Esophagus muscularis mucosa (tissue), 4 donors: ENCODE measurements around the gene YBX1. TPM values are rescaled to one million over a fixed set of nuclear protein-coding genes. Genes with fewer than 3 reads are reported as not detected.
A peak's percentile ranks its signal among the peaks of the same experiment; 100 is the strongest.

Experiments used
- DNase-seq: peaks from one replicate; pipeline ENCODE4 v3.0.0-alpha.2; 2017; ENCODE audit errors: extremely low spot score
- H3K27ac ChIP-seq, 4 donors: fragments of 200-600 bp; sonication (generic); replicated peaks in 1 of 4; 1 replicate in 3 of 4; 2 replicates in 1 of 4; pipeline ENCODE4 v1.5.1; 2016 to 2019; ENCODE audit warnings: mild to moderate bottlenecking in 1 of 4
- H3K27me3 ChIP-seq, 4 donors: fragments of 200-600 bp; sonication (generic); one replicate each; pipeline versions ENCODE4 v1.5.1 to v1.6.0; 2016 to 2019
- H3K36me3 ChIP-seq, 4 donors: fragments of 200-600 bp; sonication (generic); one replicate each; pipeline ENCODE4 v1.5.1; 2016 to 2019
- H3K4me1 ChIP-seq, 4 donors: fragments of 200-600 bp; sonication (generic); one replicate each; pipeline ENCODE4 v1.5.1; 2016 to 2019
- H3K4me3 ChIP-seq, 4 donors: fragments of 200-600 bp; sonication (generic); 1 replicate in 2 of 4; 2 replicates in 2 of 4; pipeline ENCODE4 v1.5.1; 2016 to 2019; ENCODE audit warnings: mild to moderate bottlenecking in 4 of 4, moderate library complexity in 1 of 4
- H3K9me3 ChIP-seq, 4 donors: fragments of 200-600 bp; sonication (generic); 1 replicate in 3 of 4; 2 replicates in 1 of 4; pipeline ENCODE4 v1.5.1; 2016 to 2019
- EP300 ChIP-seq: sonication (generic); formaldehyde crosslinking; IDR thresholded peaks from one replicate; pipeline ENCODE4 v1.6.1; 2017; ENCODE audit warnings: antibody characterized with exemption
- POLR2A ChIP-seq: fragments of 450-650 bp; IDR thresholded peaks from one replicate; pipeline ENCODE4 v1.6.1; 2017; ENCODE audit warnings: antibody characterized with exemption, moderate library complexity, mild to moderate bottlenecking, low read depth
- POLR2AphosphoS5 ChIP-seq, 2 donors: sonication (generic); formaldehyde crosslinking; IDR thresholded peaks; one replicate each; pipeline ENCODE4 v1.6.1; 2017; ENCODE audit warnings: antibody characterized with exemption in 2 of 2
- WGBS: methylation state at CpG from one replicate; pipeline ENCODE4 v1.1.5; 2018; 5-methylcytosine and 5-hydroxymethylcytosine counted together
- intact Hi-C: fragments of 100-400 bp; cut with DNase I; formaldehyde crosslinking; loops from one replicate; pipeline ENCODE4 v1.15.1; 2023
- total RNA-seq, 4 donors: library from RNA; depleted of rRNA; stranded (reverse); fragments of >200 nt; gene quantifications; one replicate each; pipeline versions ENCODE4 v1.1.0 to v1.2.1, GENCODE V29; 2016
- TF ChIP-seq, protein P1 (sequence below), 3 experiments: fragments of 200-600 bp in 2 of 3; fragments of 450-650 bp in 1 of 3; sonication (generic) in 2 of 3; IDR thresholded peaks; one replicate each; pipeline ENCODE4 v1.5.1; 2017 to 2019; ENCODE audit warnings: antibody characterized with exemption in 3 of 3, mild to moderate bottlenecking in 2 of 3, moderate library complexity in 1 of 3

YBX1 gene
- total RNA-seq, result 100 to 1,000 TPM; 778 to 889 (median 812) TPM

DNA sequence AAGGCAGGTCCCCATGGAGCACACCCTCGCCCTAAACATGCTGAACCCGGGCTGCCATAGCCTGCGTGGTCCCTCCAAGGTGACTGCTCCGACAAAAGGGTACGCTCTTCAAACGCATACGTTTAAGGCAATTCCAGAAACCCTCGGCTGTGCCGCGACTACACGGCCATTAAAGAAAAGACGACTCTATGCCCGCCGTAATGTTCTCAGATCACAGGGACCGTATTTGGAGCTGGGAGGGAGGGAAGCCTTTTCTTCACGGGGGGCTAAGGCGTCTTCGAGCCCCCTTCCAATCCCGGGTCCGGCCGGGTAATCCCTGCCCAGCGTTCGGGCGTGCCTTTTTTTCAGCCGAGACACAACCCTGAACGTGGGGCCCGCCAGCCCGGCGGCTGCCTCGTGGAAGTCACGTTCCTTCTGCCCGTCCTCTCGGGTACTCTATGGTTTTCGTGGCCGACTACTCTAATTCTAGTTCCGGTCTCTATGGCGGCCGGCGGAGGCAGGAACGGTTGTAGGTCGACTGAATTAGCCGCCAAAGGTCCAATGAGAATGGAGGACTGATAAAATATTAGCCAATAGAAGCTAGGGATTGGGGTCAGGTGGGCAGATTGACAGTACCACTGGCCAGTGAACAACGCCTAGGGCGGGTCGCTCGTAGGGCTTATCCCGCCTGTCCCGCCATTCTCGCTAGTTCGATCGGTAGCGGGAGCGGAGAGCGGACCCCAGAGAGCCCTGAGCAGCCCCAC lies at the start of gene YBX1:
Gene YBX1 (plus strand): TSS at position 678 of the 743 bp plus-strand sequence. CDS start 148 bp downstream, outside the sequence.
- WGBS, result 0% methylated on average over 33 of the region's 54 CpGs
- TF ChIP-seq POLR2A, result peak; percentile 69
- TF ChIP-seq POLR2AphosphoS5 (IDR thresholded peaks at IDR 0.05), result peak; percentile 92 to 93
- no peak for TF ChIP-seq EP300
- TF ChIP-seq, protein P1, sequence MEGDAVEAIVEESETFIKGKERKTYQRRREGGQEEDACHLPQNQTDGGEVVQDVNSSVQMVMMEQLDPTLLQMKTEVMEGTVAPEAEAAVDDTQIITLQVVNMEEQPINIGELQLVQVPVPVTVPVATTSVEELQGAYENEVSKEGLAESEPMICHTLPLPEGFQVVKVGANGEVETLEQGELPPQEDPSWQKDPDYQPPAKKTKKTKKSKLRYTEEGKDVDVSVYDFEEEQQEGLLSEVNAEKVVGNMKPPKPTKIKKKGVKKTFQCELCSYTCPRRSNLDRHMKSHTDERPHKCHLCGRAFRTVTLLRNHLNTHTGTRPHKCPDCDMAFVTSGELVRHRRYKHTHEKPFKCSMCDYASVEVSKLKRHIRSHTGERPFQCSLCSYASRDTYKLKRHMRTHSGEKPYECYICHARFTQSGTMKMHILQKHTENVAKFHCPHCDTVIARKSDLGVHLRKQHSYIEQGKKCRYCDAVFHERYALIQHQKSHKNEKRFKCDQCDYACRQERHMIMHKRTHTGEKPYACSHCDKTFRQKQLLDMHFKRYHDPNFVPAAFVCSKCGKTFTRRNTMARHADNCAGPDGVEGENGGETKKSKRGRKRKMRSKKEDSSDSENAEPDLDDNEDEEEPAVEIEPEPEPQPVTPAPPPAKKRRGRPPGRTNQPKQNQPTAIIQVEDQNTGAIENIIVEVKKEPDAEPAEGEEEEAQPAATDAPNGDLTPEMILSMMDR (IDR thresholded peaks at IDR 0.05), result no peak
- Histone ChIP-seq H3K9me3 (no peaks in the 10 kb centered on the region), H3K27me3 (no peaks in the 10 kb centered on the region), H3K4me3 (peak within 1 kb of the TSS; percentile 95 to 98 (median 96)), H3K36me3 (peaks cover 0 to 14% (median 3%) of the 10 kb centered on the region in 4 donors), H3K4me1 (peaks cover 50 to 56% (median 53%) of the 10 kb centered on the region in 4 donors), H3K27ac (peak within 1 kb of the TSS; percentile 96 to 99 (median 98))
- DNase-seq, result peak; percentile 100
- intact Hi-C loops, result loop anchor here (2.0 to 10.0 kb wide), 3 partner anchors 75 to 347 kb away; partner anchors contain the start of genes CCDC30 and FOXJ3

GRCh38 chr1:42639116-42639515 lies 43.1 kb upstream of the YBX1 start:
- no peaks in the 10 kb centered on the region for H3K4me1 ChIP-seq
- intact Hi-C loops, result no loop called here
- DNase-seq, result no peak
- H3K27me3 ChIP-seq, result no peaks in the 10 kb centered on the region
- H3K9me3 ChIP-seq, result no peaks in the 10 kb centered on the region
- H3K36me3 ChIP-seq, result peaks cover 0 to 6% (median 0%) of the 10 kb centered on the region in 4 donors
- no peak overlapping the region for H3K4me3 ChIP-seq
- TF ChIP-seq POLR2AphosphoS5 (IDR thresholded peaks at IDR 0.05), result no peak
- no peak for TF ChIP-seq POLR2A
- TF ChIP-seq, protein P1 (IDR thresholded peaks at IDR 0.05), result no peak
- TF ChIP-seq EP300, result no peak
- H3K27ac ChIP-seq, result no peak overlapping the region

- Histone ChIP-seq H3K36me3 (peaks cover 0 to 23% (median 5%) of the 10 kb centered on the region in 4 donors), H3K9me3 (no peaks in the 10 kb centered on the region), H3K27me3 (no peaks in the 10 kb centered on the region), H3K4me3 (no peak overlapping the region), H3K27ac (no peak overlapping the region), H3K4me1 (no peaks in the 10 kb centered on the region)
- intact Hi-C loops, result no loop called here
- no peak for DNase-seq
- TF ChIP-seq, protein P1 (IDR thresholded peaks at IDR 0.05), result no peak
- no peak for TF ChIP-seq POLR2A
- no peak for TF ChIP-seq EP300
- TF ChIP-seq POLR2AphosphoS5 (IDR thresholded peaks at IDR 0.05), result no peak
- WGBS, result 80% methylated on average over 2 of the region's 2 CpGs
Measured at GRCh38 chr1:42646056-42646455, 36.2 kb upstream of the YBX1 start.

GRCh38 chr1:42657201-42657600 lies 25.0 kb upstream of the YBX1 start:
- Histone ChIP-seq H3K27me3 (no peaks in the 10 kb centered on the region), H3K27ac (peak overlapping the region in 3 of 4 donors; percentile 74 to 79 (median 76)), H3K4me1 (peaks cover 16 to 21% (median 17%) of the 10 kb centered on the region in 4 donors), H3K36me3 (peaks cover 0 to 28% (median 14%) of the 10 kb centered on the region in 4 donors), H3K9me3 (no peaks in the 10 kb centered on the region), H3K4me3 (peak overlapping the region in 3 of 4 donors; percentile 73 to 80 (median 78))
- DNase-seq, result no peak
- 79% methylated on average over 5 of the region's 5 CpGs for WGBS
- intact Hi-C loops, result loop anchor here (10.0 kb wide), 2 partner anchors 108 to 188 kb away; partner anchors contain the start of genes C1orf50, P3H1 and ZNF691
- no peak for TF ChIP-seq POLR2AphosphoS5 (IDR thresholded peaks at IDR 0.05)
- TF ChIP-seq, protein P1 (IDR thresholded peaks at IDR 0.05), result no peak
- no peak for TF ChIP-seq POLR2A
- no peak for TF ChIP-seq EP300
